GM23338 (cell line): ENCODE data around the gene QRICH2. TPM values are rescaled to one million over a fixed set of nuclear protein-coding genes. Genes with fewer than 3 reads are reported as not detected.
"Not testable (repeated sequence)": the region's sequence is repeated elsewhere in the genome, so short reads cannot be mapped to it uniquely, and the experiment has no call there.

Source experiments
- ATAC-seq: fragments of 200-7000 bp; cut with Tn5 transposase; 3 replicates; pipeline ENCODE4 v1.9.1; 2020
- DNase-seq: peaks from one replicate; pipeline ENCODE4 v3.0.0-alpha.2; 2015; ENCODE audit warnings: low spot score
- H2AFZ ChIP-seq: fragments of 200-600 bp; sonication (generic); 2 replicates; pipeline ENCODE4 v1.8.0; 2016; ENCODE audit warnings: antibody characterized with exemption, mild to moderate bottlenecking, moderate library complexity
- H3F3A ChIP-seq: fragments of 200-600 bp; sonication (generic); replicated peaks from 2 replicates; pipeline ENCODE4 v1.8.0; 2017; ENCODE audit warnings: antibody characterized with exemption, mixed run types, low read depth
- H3K27ac ChIP-seq: fragments of 200-600 bp; sonication (generic); 2 replicates; pipeline ENCODE4 v1.6.1; 2016; ENCODE audit warnings: low read depth
- H3K27me3 ChIP-seq: fragments of 200-600 bp; sonication (generic); 2 replicates; pipeline ENCODE4 v1.8.0; 2016; ENCODE audit warnings: mild to moderate bottlenecking, mixed run types, moderate library complexity; ENCODE audit not compliant: insufficient read depth
- H3K36me3 ChIP-seq: fragments of 200-600 bp; sonication (generic); 2 replicates; pipeline ENCODE4 v1.8.0; 2016; ENCODE audit warnings: mild to moderate bottlenecking; ENCODE audit not compliant: insufficient read depth
- H3K4me1 ChIP-seq: fragments of 200-600 bp; sonication (generic); 2 replicates; pipeline ENCODE4 v1.8.0; 2016; ENCODE audit warnings: mild to moderate bottlenecking, moderate library complexity; ENCODE audit not compliant: insufficient read depth
- H3K4me2 ChIP-seq: fragments of 200-600 bp; sonication (generic); 2 replicates; pipeline ENCODE4 v1.7.1; 2017; ENCODE audit warnings: mixed run types
- H3K4me3 ChIP-seq: fragments of 200-600 bp; sonication (generic); 2 replicates; pipeline ENCODE4 v1.6.1; 2016; ENCODE audit warnings: mixed run types
- H3K79me2 ChIP-seq: fragments of 200-600 bp; sonication (generic); replicated peaks from 2 replicates; pipeline ENCODE4 v1.8.0; 2017; ENCODE audit warnings: mild to moderate bottlenecking; ENCODE audit not compliant: insufficient read depth
- H3K9me2 ChIP-seq: fragments of 200-600 bp; sonication (generic); 2 replicates; pipeline ENCODE4 v1.8.0; 2017; ENCODE audit not compliant: insufficient read depth
- H4K20me1 ChIP-seq: fragments of 200-600 bp; sonication (generic); replicated peaks from 2 replicates; pipeline ENCODE4 v1.8.0; 2017; ENCODE audit warnings: mild to moderate bottlenecking; ENCODE audit not compliant: insufficient read depth
- H3K27ac Mint-ChIP-seq: 2 replicates; pipeline ENCODE4 v1.8.0; 2020; ENCODE audit warnings: inconsistent platforms, mild to moderate bottlenecking, moderate library complexity, mixed read lengths
- H3K27me3 Mint-ChIP-seq: 3 replicates; pipeline ENCODE4 v1.8.0; 2022; ENCODE audit warnings: low read depth, mild to moderate bottlenecking, moderate library complexity, mixed read lengths, inconsistent platforms; ENCODE audit not compliant: insufficient read depth, poor library complexity
- H3K36me3 Mint-ChIP-seq: 3 replicates; pipeline ENCODE4 v1.8.0; 2021; ENCODE audit warnings: low read depth, mild to moderate bottlenecking, inconsistent platforms, moderate library complexity, mixed read lengths
- H3K4me1 Mint-ChIP-seq: 3 replicates; pipeline ENCODE4 v1.8.0; 2020; ENCODE audit warnings: mild to moderate bottlenecking, inconsistent platforms, mixed read lengths
- H3K4me3 Mint-ChIP-seq: 3 replicates; pipeline ENCODE4 v1.8.0; 2021; ENCODE audit warnings: moderate library complexity, mild to moderate bottlenecking, inconsistent platforms, mixed read lengths
- H3K9me3 Mint-ChIP-seq: 3 replicates; pipeline ENCODE4 v1.8.0; 2020; ENCODE audit warnings: moderate library complexity, mild to moderate bottlenecking, inconsistent platforms, mixed read lengths
- CREB1 ChIP-seq: fragments of 250-450 bp; sonication (Bioruptor Pico); IDR thresholded peaks from 2 replicates; pipeline ENCODE4 v1.5.0; 2020; ENCODE audit warnings: low read depth, mild to moderate bottlenecking, moderate library complexity
- POLR2AphosphoS5 ChIP-seq: IDR thresholded peaks from 2 replicates; pipeline ENCODE4 v1.6.1; 2016; ENCODE audit warnings: antibody characterized with exemption, low read depth
- REST ChIP-seq: IDR thresholded peaks from one replicate; pipeline ENCODE4 v1.6.1; 2018; ENCODE audit warnings: antibody characterized with exemption; ENCODE audit not compliant: unreplicated experiment
- STAT1 ChIP-seq: IDR thresholded peaks from one replicate; pipeline ENCODE4 v1.6.1; 2016; ENCODE audit warnings: antibody characterized with exemption; ENCODE audit not compliant: unreplicated experiment
- ZNF331 ChIP-seq: fragments of 250-450 bp; sonication (Bioruptor Pico); IDR thresholded peaks from 2 replicates; pipeline ENCODE4 v1.5.0; 2020; ENCODE audit warnings: low read depth, mild to moderate bottlenecking, moderate library complexity
- ZNF462 ChIP-seq: fragments of 250-450 bp; sonication (Bioruptor Pico); IDR thresholded peaks from 2 replicates; pipeline ENCODE4 v1.5.0; 2020; ENCODE audit warnings: mild to moderate bottlenecking, moderate library complexity
- polyA plus RNA-seq: library from polyadenylated mRNA; unstranded; fragments of >200 nt; fragmentation: Nextera tagmentation; extraction: Ambion mirVana; gene quantifications from 2 replicates; pipeline ENCODE4 v1.2.1, GENCODE V29; 2016
- total RNA-seq: library from RNA; depleted of rRNA; stranded (reverse); fragments of >200 nt; shearing (Covaris generic); gene quantifications from 2 replicates; pipeline ENCODE4 v1.2.3, GENCODE V29; 2014

Gene QRICH2
- total and polyA plus RNA-seq, 2 experiments from 2014 or later, result 2.2 to 3.7 TPM

GRCh38 chr17:76260220-76260619 lies 47.9 kb downstream of the QRICH2 start:
- Histone ChIP-seq H3K27me3 (no peaks in the 10 kb centered on the region), H3K4me1 (peaks cover 5% of the 10 kb centered on the region; the same call in 1 of the 2 replicates), H3K27ac (no peak overlapping the region), H3K4me2 (no peak overlapping the region), H3K36me3 (no peaks in the 10 kb centered on the region), H3K9me2 (no peaks in the 10 kb centered on the region), H2AFZ (no peak overlapping the region), H3K79me2 (no peaks in the 10 kb centered on the region), H3K4me3 (no peak overlapping the region), H4K20me1 (no peaks in the 10 kb centered on the region), H3F3A (0 out of 2 replicates have a peak, but pooled peaks cover 5% of the 10 kb centered on the region)
- peaks cover 13% of the 10 kb centered on the region for H3K27me3 Mint-ChIP-seq
- 0 out of 3 replicates have a peak, but pooled peaks cover 2% of the 10 kb centered on the region for H3K36me3 Mint-ChIP-seq
- H3K9me3 Mint-ChIP-seq, result no peaks in the 10 kb centered on the region
- no peak overlapping the region for H3K4me3 Mint-ChIP-seq
- H3K27ac Mint-ChIP-seq, result no peak overlapping the region
- no peak for ATAC-seq
- H3K4me1 Mint-ChIP-seq, result peaks cover 18% of the 10 kb centered on the region
- TF ChIP-seq ZNF462, result no peak
- no peak for TF ChIP-seq CREB1 (CRISPR knock-in tag)
- no peak for TF ChIP-seq POLR2AphosphoS5
- no peak for TF ChIP-seq ZNF331 (CRISPR knock-in tag)
- no peak for TF ChIP-seq STAT1
- TF ChIP-seq REST, result no peak
- DNase-seq, result no peak

GRCh38 chr17:76256430-76257050 lies 51.5 kb downstream of the QRICH2 start:
- not testable (repeated sequence) for H3K4me3 Mint-ChIP-seq, H3K27ac Mint-ChIP-seq, H3K4me3 ChIP-seq, H3K36me3 Mint-ChIP-seq, H2AFZ ChIP-seq, H3K27me3 Mint-ChIP-seq, H3K9me3 Mint-ChIP-seq, H4K20me1 ChIP-seq, H3K79me2 ChIP-seq, H3K4me2 ChIP-seq, H3K36me3 ChIP-seq, H3K9me2 ChIP-seq, DNase-seq, H3K4me1 Mint-ChIP-seq, H3F3A ChIP-seq, H3K27me3 ChIP-seq, H3K4me1 ChIP-seq, H3K27ac ChIP-seq, ATAC-seq
